GM06990 (cell line): ENCODE results near the gene SLC25A13.

Experiments used
- DNase-seq: peaks from one replicate; pipeline ENCODE4 v3.0.0-alpha.2; 2011; ENCODE audit not compliant: insufficient read length; ENCODE audit errors: extremely low read depth
- H3K27me3 ChIP-seq: replicated peaks from 2 replicates; pipeline ENCODE4 v1.6.0; 2011; ENCODE audit warnings: low read length; ENCODE audit not compliant: control insufficient read depth, insufficient read depth
- H3K36me3 ChIP-seq: 2 replicates; pipeline ENCODE4 v1.5.1; 2011; ENCODE audit warnings: low read length; ENCODE audit not compliant: control insufficient read depth, insufficient read depth
- H3K4me3 ChIP-seq: replicated peaks from 2 replicates; pipeline ENCODE4 v1.5.1; 2011; ENCODE audit warnings: low read depth, mild to moderate bottlenecking, control low read depth, low read length
- CTCF ChIP-seq: IDR thresholded peaks from 2 replicates; pipeline ENCODE4 v1.5.1; 2011; ENCODE audit warnings: low read length, control low read depth, mild to moderate bottlenecking, inconsistent platforms; ENCODE audit not compliant: insufficient read depth, poor library complexity, severe bottlenecking

SLC25A13 gene

GRCh38 chr7:96219378-96220130 lies 102.3 kb downstream of the SLC25A13 start:
- DNase-seq: no peak
- no peaks in the 10 kb centered on the region for H3K27me3 ChIP-seq
- H3K4me3 ChIP-seq: no peak overlapping the region
- H3K36me3 ChIP-seq: no peaks in the 10 kb centered on the region
- no peak for TF ChIP-seq CTCF

- no peak for DNase-seq
- TF ChIP-seq CTCF: no peak
- Histone ChIP-seq H3K4me3 (no peak overlapping the region), H3K36me3 (no peaks in the 10 kb centered on the region), H3K27me3 (no peaks in the 10 kb centered on the region)
Observed at GRCh38 chr7:96218664-96219243, 103.1 kb downstream of the SLC25A13 start.

GRCh38 chr7:96217147-96217546 lies 104.8 kb downstream of the SLC25A13 start:
- no peak overlapping the region for H3K4me3 ChIP-seq
- no peak for TF ChIP-seq CTCF
- DNase-seq: no peak
- no peaks in the 10 kb centered on the region for H3K27me3 ChIP-seq
- H3K36me3 ChIP-seq: no peaks in the 10 kb centered on the region

GRCh38 chr7:96216373-96216772 lies 105.5 kb downstream of the SLC25A13 start:
- no peak for DNase-seq
- no peak for TF ChIP-seq CTCF
- no peaks in the 10 kb centered on the region for H3K27me3 ChIP-seq
- H3K36me3 ChIP-seq: no peaks in the 10 kb centered on the region
- no peak overlapping the region for H3K4me3 ChIP-seq

- no peaks in the 10 kb centered on the region for H3K36me3 ChIP-seq
- no peak overlapping the region for H3K4me3 ChIP-seq
- no peaks in the 10 kb centered on the region for H3K27me3 ChIP-seq
- no peak for DNase-seq
- TF ChIP-seq CTCF: no peak
Observed at GRCh38 chr7:96212474-96212873, 109.4 kb downstream of the SLC25A13 start.
